ENCODE measurements around the gene TM2D3.

DNA sequence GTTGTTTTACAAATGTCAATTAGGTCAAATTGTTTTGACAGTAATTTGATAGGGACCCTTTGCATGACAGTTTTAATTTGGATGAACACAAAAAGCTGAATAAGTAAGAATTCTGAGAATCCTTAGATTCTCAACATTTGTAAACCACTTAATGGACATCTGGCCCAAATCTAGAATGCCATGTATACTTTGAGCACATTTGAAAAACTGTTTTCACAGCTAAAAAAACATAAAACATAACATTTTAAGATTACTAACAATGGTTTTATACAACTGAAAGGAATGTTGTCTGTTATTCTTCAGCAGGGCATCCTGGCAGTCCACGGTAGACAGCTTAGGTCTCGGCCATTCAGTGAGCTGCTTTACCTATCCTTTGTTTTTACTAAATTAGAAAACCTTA is 34.5 kb upstream of the TM2D3 start:
- TF ChIP-seq POLR2A (IDR thresholded peaks at IDR 0.05; ENCODE audit: low read length) (no peak), GATA1 (IDR thresholded peaks at IDR 0.05; ENCODE audit: low read depth, low read length) (no peak)

Data from erythroblast (primary cell).